ENCODE data around the gene YIF1B.
"Not testable (repeated sequence)": the region's sequence is repeated elsewhere in the genome, so short reads cannot be mapped to it uniquely, and the experiment has no call there.

The YIF1B gene

GRCh38 chr19:38346837-38347236 lies 31.1 kb upstream of the YIF1B start:
- no peak for DNase-seq (ENCODE audit: low read depth)
- no peak for TF ChIP-seq CTCF (IDR thresholded peaks at IDR 0.05; ENCODE audit: low read length, missing control alignments)
- H3K4me3 ChIP-seq (replicated peaks; ENCODE audit: low read depth, low read length): no peak overlapping the region

- DNase-seq (ENCODE audit: low read depth): no peak
- H3K4me3 ChIP-seq (replicated peaks; ENCODE audit: low read depth, low read length): no peak overlapping the region
- TF ChIP-seq CTCF (IDR thresholded peaks at IDR 0.05; ENCODE audit: low read length, missing control alignments): no peak
Measured at GRCh38 chr19:38340927-38341326, 25.2 kb upstream of the YIF1B start.

- DNase-seq (ENCODE audit: low read depth): not testable (repeated sequence)
Measured at GRCh38 chr19:38339011-38339410, 23.3 kb upstream of the YIF1B start.

GRCh38 chr19:38337360-38337653 lies 21.6 kb upstream of the YIF1B start:
- no peak for DNase-seq (ENCODE audit: low read depth)
- TF ChIP-seq CTCF (IDR thresholded peaks at IDR 0.05; ENCODE audit: low read length, missing control alignments): no peak

More at GRCh38 chr19:38339011-38339410, 23.3 kb upstream of the YIF1B start:
- not testable (repeated sequence) for H3K4me3 ChIP-seq (replicated peaks; ENCODE audit: low read depth, low read length)

GRCh38 chr19:38336638-38337359 lies 21.1 kb upstream of the YIF1B start:
- DNase-seq (ENCODE audit: low read depth): peak; percentile 92
- no peak for TF ChIP-seq CTCF (IDR thresholded peaks at IDR 0.05; ENCODE audit: low read length, missing control alignments)
- peak overlapping the region; percentile 72 for H3K4me3 ChIP-seq (replicated peaks; ENCODE audit: low read depth, low read length)

More at GRCh38 chr19:38337360-38337653, 21.6 kb upstream of the YIF1B start:
- H3K4me3 ChIP-seq (replicated peaks; ENCODE audit: low read depth, low read length): no peak overlapping the region

GRCh38 chr19:38335949-38336637 lies 20.3 kb upstream of the YIF1B start:
- no peak for TF ChIP-seq CTCF (IDR thresholded peaks at IDR 0.05; ENCODE audit: low read length, missing control alignments)
- DNase-seq (ENCODE audit: low read depth): peak; percentile 95
- H3K4me3 ChIP-seq (replicated peaks; ENCODE audit: low read depth, low read length): peak overlapping the region; percentile 72

- no peak for TF ChIP-seq CTCF (IDR thresholded peaks at IDR 0.05; ENCODE audit: low read length, missing control alignments)
- no peak overlapping the region for H3K4me3 ChIP-seq (replicated peaks; ENCODE audit: low read depth, low read length)
- DNase-seq (ENCODE audit: low read depth): no peak
Measured at GRCh38 chr19:38333245-38333644, 17.5 kb upstream of the YIF1B start.

All from fibroblast of pulmonary artery (primary cell).